HG03565 (cell line): ENCODE results near the gene DNALI1.
"Not testable (repeated sequence)": the region's sequence is repeated elsewhere in the genome, so short reads cannot be mapped to it uniquely, and the experiment has no call there.

Experiments
- ATAC-seq: cut with Tn5 transposase; IDR thresholded peaks from one replicate; pipeline ENCODE4 v1.9.1; 2021; ENCODE audit warnings: mild to moderate bottlenecking, moderate library complexity; ENCODE audit not compliant: unreplicated experiment

Gene DNALI1

GRCh38 chr1:37556712-37557196 lies at the start of gene DNALI1:
DNALI1 (plus strand) TSS chr1:37556940; CDS start chr1:37556995, 55 bp downstream.
- no peak for ATAC-seq

DNA sequence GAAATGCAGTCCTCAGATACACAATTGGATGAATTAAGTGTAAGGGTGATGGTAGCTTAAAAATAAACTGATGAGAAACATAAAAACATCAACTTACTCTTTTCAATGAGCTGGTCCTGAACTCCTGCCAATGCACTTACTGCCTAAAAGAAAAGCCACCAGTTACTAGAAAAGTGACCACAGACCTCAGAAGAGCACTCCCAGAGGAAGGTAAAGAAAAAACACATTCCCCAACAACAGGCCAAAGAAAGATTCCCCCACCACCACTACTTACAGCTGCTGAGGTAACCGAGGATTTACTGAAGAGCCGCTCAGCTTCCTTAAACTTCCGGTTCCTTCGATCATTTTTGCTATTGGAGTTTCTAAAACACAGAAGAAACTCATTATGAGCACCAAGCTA lies 47.6 kb upstream of the DNALI1 start:
- ATAC-seq: no peak

DNA sequence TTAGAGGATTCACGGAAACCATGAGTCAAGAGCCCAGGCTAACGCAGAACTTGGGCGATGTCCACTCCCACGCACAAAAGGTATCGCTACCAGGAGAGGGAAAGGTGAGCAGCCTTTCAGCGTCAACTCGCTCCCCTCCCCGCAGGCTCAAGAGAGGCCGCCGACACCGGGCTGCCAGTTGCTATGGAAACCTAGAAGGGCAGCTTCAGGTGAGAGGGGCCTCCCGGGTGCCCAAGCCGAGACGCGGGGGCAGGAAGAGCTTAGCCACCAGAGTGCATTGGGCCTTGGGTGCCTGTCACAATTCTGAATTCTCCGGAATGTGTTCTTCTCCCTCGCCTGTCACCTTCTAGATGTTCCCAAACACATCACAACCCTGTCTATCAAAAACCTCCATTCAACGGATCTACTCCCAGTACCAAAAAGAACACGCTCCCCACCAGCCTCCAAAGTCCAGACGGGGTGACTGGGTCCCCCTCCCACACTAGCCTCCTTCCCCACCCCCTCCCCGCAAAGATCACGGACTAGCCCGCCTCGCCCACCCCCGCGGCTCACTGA lies 42.9 kb upstream of the DNALI1 start:
- no peak for ATAC-seq

DNA sequence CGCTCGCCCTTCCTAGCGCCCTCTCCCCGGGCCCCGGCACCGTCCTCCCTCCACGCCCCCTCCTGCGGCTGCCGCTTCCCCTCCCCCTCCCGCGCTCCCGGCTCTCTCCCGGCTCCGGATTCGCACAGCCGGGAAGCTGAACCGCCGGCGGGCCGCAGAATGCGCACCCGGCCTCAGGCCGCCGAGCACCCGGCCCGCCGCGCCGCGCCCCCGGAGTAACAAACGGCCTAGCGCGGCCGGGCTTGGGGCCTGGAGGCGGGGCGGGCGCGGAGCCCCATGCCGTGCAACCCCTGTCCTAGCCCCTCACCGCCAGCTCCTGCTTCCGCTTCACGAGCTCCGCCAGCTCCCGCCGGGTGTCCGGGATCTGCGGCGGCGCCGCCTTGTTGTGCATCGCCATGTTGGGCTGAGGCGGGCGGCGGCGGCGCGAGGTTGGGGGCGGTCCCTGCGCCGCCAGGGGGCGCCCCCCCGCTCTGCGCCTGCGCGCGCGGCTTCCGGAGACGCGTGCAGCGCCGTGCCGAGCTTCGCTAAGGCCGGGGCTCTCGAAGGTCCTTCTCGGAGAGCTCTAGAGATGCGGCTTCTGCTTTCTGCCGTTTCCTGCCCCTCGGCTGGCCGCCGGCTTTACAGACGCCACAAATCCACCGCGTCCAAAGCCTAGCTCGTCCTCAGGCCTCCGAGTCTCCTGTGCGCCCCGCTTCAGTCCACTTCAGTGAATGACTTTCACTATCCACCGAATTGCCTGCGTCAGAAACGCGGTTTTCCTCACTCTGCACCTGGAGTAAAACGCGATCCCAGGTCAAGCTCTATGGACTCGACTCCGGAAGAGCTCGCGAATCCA lies 42.2 kb upstream of the DNALI1 start, which contains the start of gene MEAF6:
TSS of gene MEAF6 (minus strand) at position 417 of the 835 bp plus-strand sequence. CDS start at position 397, 20 bp downstream.
- ATAC-seq: peak; percentile 80

GRCh38 chr1:37515185-37516034 lies 41.3 kb upstream of the DNALI1 start:
- ATAC-seq: no peak

DNA sequence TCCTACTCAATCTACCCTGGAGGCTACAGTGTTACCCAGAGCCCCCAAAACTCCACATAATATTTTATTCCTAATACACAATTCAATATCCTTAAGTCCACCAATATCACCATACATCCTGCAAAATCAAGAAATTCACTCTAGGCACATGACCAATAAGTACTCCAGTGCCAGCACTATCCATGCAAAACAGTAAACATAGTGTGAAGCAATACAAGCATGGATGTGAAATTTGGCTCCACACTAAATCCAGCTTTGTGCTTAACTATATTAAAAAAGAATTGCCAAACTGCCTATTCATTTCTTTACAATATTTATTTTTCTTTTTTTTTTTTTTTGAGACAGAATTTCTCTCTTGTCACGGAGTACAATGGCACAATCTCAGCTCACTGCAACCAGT lies 39.2 kb upstream of the DNALI1 start:
- no peak for ATAC-seq

GRCh38 chr1:37518241-37518640 lies 38.5 kb upstream of the DNALI1 start:
- ATAC-seq: not testable (repeated sequence)

GRCh38 chr1:37518929-37519328 lies 37.8 kb upstream of the DNALI1 start:
- ATAC-seq: not testable (repeated sequence)

DNA sequence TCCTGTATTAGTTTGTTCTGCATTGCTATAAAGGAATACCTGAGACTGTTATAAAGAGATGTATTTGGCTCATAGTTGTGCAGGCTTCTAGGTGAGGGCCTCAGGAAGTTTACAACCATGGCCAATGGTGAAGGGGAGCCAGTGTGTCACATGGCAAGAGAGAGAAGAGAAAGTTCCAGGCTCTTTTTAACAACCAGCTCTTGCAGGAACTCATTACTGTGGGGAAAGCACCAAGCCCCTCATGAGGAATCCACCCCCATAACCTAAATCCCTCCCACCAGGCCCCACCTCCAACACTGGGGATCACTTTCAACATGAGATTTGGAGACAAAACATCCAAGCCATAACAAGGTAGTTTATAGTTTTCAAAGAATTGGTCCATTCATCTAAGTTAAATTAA lies 37.1 kb upstream of the DNALI1 start:
- no peak for ATAC-seq

- not testable (repeated sequence) for ATAC-seq
Observed at GRCh38 chr1:37529888-37530287, 26.9 kb upstream of the DNALI1 start.

DNA sequence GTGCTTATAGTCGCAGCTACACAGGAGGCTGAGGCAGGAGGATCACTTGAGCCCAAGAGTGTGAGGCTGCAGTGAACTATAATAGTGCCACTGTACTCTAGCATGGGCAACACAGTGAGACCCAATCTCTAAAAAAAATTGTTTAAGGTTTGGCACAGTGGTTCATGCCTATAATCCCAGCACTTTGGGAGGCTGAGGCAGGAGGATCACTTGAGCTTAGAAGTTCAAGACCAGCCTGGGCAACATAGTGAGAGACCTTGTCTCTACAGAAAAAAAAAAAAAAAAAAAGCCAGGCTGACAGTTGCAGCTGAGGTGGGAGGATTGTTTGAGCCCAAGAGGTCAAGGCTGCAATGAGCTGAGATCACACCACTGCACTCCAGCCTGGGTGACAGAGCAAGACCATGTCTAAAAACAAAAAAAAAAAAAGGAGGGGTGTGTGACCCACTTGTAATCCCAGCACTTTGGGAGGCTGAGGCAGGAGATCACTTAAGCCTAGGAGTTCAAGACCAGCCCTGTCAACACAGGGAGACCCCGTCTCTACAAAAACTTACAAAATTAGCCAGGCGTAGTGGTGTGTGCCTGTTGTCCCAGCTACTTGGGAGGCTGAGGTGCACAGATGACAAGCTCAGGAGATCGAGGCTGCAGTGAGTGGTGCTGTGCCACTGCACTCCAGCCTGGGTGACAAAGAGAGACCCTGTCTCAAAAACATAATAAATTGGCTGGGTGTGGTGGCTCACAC lies 24.2 kb upstream of the DNALI1 start:
- ATAC-seq: not testable (repeated sequence)

- ATAC-seq: no peak
Observed at GRCh38 chr1:37533317-37534093, 23.2 kb upstream of the DNALI1 start.

GRCh38 chr1:37537378-37537777 lies 19.4 kb upstream of the DNALI1 start:
- no peak for ATAC-seq

DNA sequence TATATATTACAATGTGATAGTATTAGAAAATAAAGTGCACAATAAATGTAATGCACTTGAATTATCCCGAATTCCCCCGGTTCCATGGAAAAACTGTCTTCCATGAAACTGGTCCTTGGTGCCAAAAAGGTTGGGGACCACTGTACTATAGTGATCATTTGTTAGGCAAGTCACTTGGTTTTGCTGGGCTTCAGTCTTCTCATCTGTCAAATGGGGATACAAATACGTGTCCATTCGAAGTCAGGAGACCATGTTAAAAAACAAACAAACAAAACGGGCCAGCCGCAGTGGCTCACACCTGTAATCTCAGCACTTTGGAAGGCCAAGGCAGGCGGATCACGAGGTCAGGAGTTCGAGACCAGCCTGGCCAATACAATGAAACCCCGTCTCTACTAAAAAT lies 17.6 kb upstream of the DNALI1 start:
- ATAC-seq: not testable (repeated sequence)

DNA sequence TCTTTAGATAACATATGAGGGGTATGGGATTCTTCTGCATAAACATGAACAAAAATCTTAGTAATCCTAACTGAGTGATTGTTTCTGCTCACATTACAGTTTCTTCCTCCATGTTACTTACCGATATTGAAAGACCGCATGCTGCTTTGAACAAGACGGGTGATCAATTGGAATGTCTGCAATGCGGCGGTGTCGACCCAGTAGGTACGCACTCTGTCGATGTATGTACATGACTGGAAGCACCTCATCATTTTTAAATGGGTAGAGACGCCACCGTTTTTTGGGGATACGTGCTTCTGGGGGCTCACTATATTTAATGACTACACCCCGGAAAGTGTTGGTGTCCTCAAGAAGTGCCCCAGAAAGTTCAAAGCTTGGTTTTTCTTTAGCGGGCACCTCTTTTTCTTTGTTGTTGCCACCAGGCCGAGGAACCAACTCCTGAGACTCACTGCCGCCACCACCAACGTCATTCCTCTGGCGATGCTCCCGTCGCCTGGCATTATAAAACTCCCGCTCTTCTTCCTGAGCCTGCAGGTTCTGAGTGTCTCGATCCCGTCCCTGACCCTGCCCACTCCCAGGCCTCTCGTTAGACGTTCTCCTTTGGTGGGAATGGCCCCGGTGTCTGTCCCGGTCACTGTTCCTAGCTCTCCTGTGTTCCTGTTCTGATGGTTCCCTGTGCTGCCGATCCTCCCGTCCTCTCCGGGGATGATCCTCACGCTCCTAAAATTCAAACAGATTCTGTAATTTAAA lies 16.5 kb upstream of the DNALI1 start:
- ATAC-seq: no peak

GRCh38 chr1:37544530-37544929 lies 12.2 kb upstream of the DNALI1 start:
- no peak for ATAC-seq

DNA sequence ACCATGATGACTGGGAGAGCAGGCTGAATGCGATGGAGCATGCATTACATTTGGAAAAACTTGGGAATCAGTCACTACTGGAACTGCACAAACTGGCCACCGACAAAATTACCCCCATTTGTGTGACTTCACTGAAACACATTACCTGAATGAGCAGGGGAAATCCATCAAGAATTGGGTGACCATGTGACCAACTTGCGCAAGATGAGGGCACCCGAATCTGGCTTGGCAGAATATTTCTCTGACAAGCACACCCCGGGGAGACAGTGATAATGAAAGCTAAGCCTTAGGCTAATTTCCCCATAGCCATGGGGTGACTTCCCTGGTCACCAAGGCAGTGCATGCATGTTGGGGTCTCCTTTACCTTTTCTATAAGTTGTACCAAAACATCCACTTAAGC lies 11.7 kb upstream of the DNALI1 start:
- ATAC-seq: no peak

- ATAC-seq: no peak
Observed at GRCh38 chr1:37549341-37549740, 7.4 kb upstream of the DNALI1 start.

DNA sequence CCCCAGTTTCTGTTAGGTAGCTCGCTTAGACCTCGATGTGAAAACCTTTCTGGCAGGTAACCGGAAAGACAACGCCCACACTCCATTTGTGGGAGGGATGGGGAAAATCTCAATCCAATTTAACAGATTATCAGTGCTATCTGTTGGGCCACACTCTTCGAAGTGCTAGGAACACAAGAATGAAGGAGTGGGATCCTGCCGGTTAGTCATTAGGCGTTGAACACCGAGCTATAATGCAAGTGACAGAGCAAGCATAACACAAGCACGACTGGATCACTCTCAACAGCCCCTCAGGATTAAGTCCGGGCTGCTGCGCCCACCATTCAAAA lies 3.2 kb upstream of the DNALI1 start:
- no peak for ATAC-seq
